Pulmonary artery endothelial cell (primary cell): ENCODE measurements around the gene TFEB. TPM values are rescaled to one million over a fixed set of nuclear protein-coding genes. Genes with fewer than 3 reads are reported as not detected.

Experiments
- DNase-seq: peaks from one replicate; pipeline ENCODE4 v3.0.0-alpha.2; 2011; ENCODE audit warnings: low read depth, low spot score
- total RNA-seq: library from RNA; depleted of rRNA; stranded (reverse); fragments of >200 nt; gene quantifications from 2 replicates; pipeline ENCODE4 v1.2.3, GENCODE V29; 2014

TFEB gene
- total RNA-seq, 1 donor from 2014 or later, result 3.8 TPM

- no peak for DNase-seq
Measured at GRCh38 chr6:41675992-41676391, 59.4 kb downstream of the TFEB start.

DNA sequence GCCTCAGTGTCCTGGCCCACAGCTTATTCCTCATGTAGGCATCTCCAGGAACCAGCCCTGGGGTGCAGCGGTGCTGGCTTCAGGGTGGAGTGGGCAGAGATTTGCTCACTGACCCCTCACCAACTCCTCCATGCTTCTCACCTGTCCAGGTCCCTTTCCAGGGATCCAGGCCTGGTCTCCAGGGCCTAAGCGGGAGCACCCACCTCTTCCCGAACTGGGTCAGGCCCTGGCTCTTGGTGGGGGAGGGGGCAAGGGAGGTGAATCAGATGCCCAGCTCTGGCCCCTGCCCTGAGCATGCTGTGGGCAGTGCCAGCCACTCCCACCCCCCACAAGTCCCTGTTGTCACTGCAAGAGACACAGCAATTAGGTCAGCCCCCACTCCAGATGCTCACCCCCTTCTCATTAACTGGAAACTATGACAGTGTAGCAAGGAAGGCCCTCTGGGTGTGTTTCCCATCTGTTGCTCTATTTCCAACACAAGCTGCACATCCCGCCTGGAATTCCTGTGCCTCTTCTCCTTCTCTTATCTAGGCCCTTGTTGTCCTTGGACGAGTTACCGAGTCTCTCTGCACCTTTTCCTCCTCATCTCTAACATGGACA is 60.1 kb downstream of the TFEB start:
- no peak for DNase-seq

DNA sequence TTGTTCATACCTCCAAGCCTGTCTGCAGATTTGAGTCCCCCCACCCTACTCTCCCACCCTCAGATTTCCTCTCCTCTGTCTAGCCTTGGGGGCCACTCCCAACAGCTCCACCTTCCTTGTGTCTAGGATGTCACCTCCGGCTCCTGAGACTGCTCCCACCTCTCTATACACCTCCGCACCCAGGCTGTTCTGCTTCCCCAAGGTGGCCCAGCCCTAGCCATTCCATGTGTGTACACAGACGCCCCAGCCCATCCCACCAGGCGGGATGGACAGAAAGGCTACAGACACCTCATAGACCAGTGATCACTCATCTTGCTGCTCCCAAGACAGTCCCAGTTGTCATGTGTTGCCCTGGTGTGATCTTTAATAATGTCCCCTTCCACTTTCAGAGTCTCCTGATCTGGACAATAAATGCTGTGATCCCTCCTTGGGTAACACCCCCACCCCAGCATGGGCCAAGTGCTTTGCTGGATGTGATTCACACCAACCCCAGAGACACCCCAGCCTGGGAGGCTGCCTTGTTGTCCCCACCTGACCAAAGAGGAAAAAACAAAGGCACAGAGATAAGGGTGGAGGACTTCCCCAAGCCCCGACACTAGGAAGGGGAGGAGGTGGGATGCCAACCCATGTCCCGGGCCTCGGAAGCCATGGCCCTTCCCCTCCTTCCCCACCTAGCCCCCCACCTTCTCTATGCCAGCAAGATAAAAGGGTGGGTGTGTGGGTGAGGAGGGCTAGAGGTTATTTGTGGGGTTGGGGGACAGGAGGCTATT is 61.0 kb downstream of the TFEB start:
- DNase-seq, result no peak

GRCh38 chr6:41673704-41674000 is 61.8 kb downstream of the TFEB start:
- no peak for DNase-seq

GRCh38 chr6:41672816-41673703 is 62.3 kb downstream of the TFEB start:
- DNase-seq, result no peak

- no peak for DNase-seq
Measured at GRCh38 chr6:41672016-41672415, 63.4 kb downstream of the TFEB start.

- DNase-seq, result no peak
Measured at GRCh38 chr6:41671376-41671775, 64.0 kb downstream of the TFEB start.

GRCh38 chr6:41670703-41671360 is 64.6 kb downstream of the TFEB start:
- no peak for DNase-seq

- no peak for DNase-seq
Measured at GRCh38 chr6:41668968-41669367, 66.4 kb downstream of the TFEB start.

DNA sequence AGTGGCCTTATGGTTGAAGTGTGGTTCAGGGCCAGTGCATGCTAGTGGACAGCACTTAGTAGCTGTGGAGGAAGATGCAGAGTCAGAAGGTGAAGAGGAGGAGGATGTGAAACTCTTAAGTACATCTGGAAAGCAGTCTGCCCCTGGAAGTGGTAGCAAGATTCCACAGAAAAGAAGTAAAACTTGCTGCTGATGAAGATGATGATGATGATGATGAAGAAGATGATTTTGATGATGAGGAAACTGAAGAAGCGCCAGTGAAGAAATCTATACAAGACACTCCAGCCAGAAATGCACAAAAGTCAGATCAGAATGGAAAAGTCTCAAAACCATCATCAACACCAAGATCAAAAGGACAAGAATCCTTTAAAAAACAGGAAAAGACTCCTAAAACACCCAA is 68.2 kb downstream of the TFEB start:
- no peak for DNase-seq

- no peak for DNase-seq
Measured at GRCh38 chr6:41664271-41664670, 71.1 kb downstream of the TFEB start.

DNA sequence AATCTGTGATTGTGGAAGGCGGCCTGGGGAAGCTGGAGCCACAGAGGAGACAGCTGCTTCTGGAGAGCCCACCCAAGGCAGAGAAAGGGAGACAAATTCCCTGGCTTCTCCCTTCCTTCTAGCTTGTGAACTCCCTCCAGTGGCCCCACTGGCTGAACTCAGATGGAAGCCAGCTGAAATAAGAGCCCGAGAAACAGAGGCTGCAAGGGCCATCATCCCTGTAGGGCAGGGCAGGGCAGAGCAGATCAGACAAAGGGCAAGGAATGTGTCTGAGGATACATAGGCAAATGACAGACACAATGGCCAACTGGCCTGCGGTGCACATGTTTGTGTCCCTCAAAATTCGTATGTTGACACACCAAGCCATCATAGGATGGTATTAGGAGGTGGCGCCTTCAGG is 71.8 kb downstream of the TFEB start:
- DNase-seq, result no peak

DNA sequence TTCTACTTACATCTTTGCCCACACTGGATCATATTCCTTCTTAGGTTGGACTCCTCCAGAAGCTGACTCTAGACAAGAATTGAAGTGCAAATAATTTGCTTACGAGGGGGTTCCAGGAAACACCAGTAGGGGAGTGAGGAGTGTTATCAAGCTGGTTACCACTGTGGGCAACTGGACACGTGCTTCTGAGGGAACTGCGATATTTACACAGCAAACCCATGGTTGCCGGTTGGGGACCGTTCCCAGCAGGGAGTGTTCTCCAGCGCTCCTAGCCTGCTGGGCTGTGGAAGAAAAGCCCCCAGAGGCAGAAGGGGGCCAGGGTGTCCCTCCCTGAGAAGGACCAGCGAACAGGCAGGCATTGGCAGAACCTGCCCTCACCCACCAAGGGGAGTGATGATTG is 75.5 kb downstream of the TFEB start:
- DNase-seq, result no peak

- no peak for DNase-seq
Measured at GRCh38 chr6:41658636-41659035, 76.8 kb downstream of the TFEB start.

DNA sequence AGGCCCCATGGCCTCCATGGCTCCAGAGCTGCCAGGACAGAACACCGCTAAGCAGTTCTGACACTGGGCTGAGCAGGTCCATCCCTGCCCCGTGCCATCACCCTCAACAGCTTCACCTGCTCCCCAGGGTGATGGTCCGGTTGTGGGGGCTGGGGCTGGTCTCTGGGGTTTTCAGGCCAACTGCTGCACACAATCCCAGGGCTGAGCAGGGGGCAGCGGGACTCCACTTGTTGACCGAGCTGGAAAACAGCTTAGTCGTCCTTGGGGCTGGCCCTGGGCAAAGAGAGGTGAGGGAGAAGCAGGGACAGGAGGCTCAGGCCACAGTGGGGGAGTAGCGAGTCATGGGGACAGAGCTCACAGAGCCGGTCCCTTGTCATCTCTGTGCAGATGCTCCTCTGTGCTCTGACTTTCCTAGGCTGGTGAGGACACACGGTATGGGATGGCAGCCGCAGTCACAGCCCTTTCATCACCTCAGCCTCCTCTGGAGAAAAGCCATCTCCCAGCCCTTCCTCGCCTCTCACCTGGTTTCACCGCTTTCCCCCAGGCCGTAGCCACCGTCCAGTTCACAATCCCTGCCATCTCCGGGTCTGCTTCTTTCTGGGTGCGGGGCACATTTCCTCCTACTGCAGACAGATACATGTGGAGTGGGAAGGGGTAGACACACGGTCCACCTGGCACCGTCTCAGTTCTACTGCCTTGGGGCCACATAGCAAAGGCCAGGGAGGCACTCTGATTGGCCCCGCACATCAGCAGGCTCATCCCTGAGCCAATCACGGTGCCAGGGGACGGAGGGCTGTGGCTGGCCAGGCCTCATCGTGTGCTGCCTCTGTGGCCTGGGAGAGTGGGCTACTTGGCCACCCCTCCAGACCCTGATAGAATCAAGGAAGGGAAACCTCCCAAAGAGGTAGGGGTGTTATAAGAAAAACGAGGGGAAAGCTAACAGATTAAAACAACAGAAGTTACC is 78.0 kb downstream of the TFEB start:
- no peak for DNase-seq

GRCh38 chr6:41656002-41656691 is 79.3 kb downstream of the TFEB start:
- no peak for DNase-seq

GRCh38 chr6:41655646-41656001 is 79.8 kb downstream of the TFEB start:
- no peak for DNase-seq

GRCh38 chr6:41655176-41655575 is 80.2 kb downstream of the TFEB start:
- DNase-seq, result no peak

- DNase-seq, result no peak
Measured at GRCh38 chr6:41654698-41655151, 80.7 kb downstream of the TFEB start.

DNA sequence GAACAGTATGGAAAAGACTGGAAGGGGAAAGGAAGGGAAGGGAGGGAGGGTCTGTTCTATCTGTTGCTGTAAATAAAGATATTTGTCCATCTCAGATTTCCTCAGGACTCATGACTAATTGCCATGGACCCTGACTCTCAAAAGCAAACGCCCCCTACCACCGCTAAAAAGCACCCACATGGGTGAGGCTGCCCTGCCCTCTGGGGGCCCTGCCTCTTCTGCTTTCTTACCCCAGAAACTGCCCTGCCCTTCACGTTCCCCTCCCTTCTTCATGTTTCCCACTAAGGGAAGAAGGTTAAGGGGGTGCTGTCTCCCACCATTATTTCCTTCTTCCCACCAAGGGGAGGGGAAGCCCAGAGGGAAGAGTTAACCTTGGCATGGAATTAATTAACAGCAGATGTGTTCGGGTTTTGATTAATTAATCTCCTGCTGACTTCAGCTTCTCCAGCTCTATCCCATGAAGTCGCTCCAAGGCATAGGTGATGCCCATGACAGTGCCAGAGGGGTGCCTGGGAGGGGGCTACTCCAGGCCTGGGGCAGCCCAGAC is 81.2 kb downstream of the TFEB start:
- DNase-seq, result no peak
